HCT116 (cell line): Measurements from ENCODE around the gene SOX6. TPM values are rescaled to one million over a fixed set of nuclear protein-coding genes. Genes with fewer than 3 reads are reported as not detected.

Source experiments
- ATAC-seq: fragments of 200-7000 bp; cut with Tn5 transposase; 2 replicates; pipeline ENCODE4 v1.9.1; 2020; ENCODE audit warnings: mild to moderate bottlenecking, moderate library complexity
- BruUV-seq: library from RNA; stranded (reverse); fragments of 400-500 nt; replicated peaks from 2 replicates; lab custom pipeline; 2021; lab: Mats Ljungman, UMichigan
- CTCF ChIA-PET: fragments of 300-600 bp; sonication (Branson Sonifier 250); formaldehyde crosslinking; loops from one replicate; lab custom pipeline; 2021; ENCODE audit warnings: antibody characterized with exemption; lab: Charles Lee
- POLR2A ChIA-PET: fragments of 300-600, 350-600 bp; sonication (Branson Sonifier 250); formaldehyde crosslinking; loops from one replicate; lab custom pipeline; 2021; ENCODE audit warnings: antibody characterized with exemption; lab: Charles Lee
- RAD21 ChIA-PET, 2 experiments: fragments of 300-600 bp; sonication (Branson Sonifier 250); formaldehyde crosslinking; loops; one replicate each; lab custom pipeline; 2023; ENCODE audit warnings: low total read pairs in 2 of 2; ENCODE audit not compliant: uncharacterized antibody in 2 of 2, unreplicated experiment in 2 of 2, low non-redundant PET in 1 of 2; lab: Charles Lee
- DNase-seq: peaks from one replicate; pipeline ENCODE4 v3.0.0-alpha.2; 2010; ENCODE audit warnings: low read depth, low spot score
- H2AFZ ChIP-seq: fragments of 200-600 bp; shearing (Covaris generic), sonication (generic); 2 replicates; pipeline ENCODE4 v1.6.1; 2017; ENCODE audit warnings: low read depth, mixed run types, mixed read lengths, antibody characterized with exemption, low read length; ENCODE audit not compliant: poor library complexity, severe bottlenecking
- H3K27ac ChIP-seq: 2 replicates; pipeline ENCODE4 v1.5.1; 2012; ENCODE audit warnings: low read depth, low read length
- H3K27me3 ChIP-seq: fragments of 200-600 bp; sonication (generic); 2 replicates; pipeline ENCODE4 v1.6.1; 2016; ENCODE audit warnings: mixed run types, low read length, mixed read lengths; ENCODE audit not compliant: insufficient read depth
- H3K36me3 ChIP-seq, 2 experiments: fragments of 200-500 bp in 1 of 2; fragments of 200-600 bp in 1 of 2; sonication (Bioruptor generic) in 1 of 2; sonication (generic) in 1 of 2; 2 replicates each; pipeline versions ENCODE4 v1.5.1 to v1.6.1; 2014 to 2016; ENCODE audit warnings: low read length in 2 of 2, inconsistent platforms in 1 of 2, mixed read lengths in 1 of 2, mixed run types in 1 of 2; ENCODE audit not compliant: insufficient read depth in 2 of 2, control insufficient read depth in 1 of 2
- H3K4me1 ChIP-seq, 2 experiments: fragments of 200-600 bp in 1 of 2; sonication (generic) in 1 of 2; 2 replicates each; pipeline versions ENCODE4 v1.5.1 to v1.6.1; 2012 to 2017; ENCODE audit warnings: low read length in 2 of 2, inconsistent platforms in 1 of 2, mild to moderate bottlenecking in 1 of 2, mixed read lengths in 1 of 2, mixed run types in 1 of 2, moderate library complexity in 1 of 2; ENCODE audit not compliant: insufficient read depth in 2 of 2, control insufficient read depth in 1 of 2
- H3K4me2 ChIP-seq: fragments of 200-600 bp; sonication (generic); 2 replicates; pipeline ENCODE4 v1.6.1; 2017; ENCODE audit warnings: mixed run types, low read length, mixed read lengths
- H3K4me3 ChIP-seq, 2 experiments: fragments of 200-600 bp in 1 of 2; sonication (generic) in 1 of 2; replicated peaks in 1 of 2; 2 replicates each; pipeline ENCODE4 v1.5.1; 2011 to 2016; ENCODE audit warnings: low read length in 2 of 2, control low read depth in 1 of 2, low read depth in 1 of 2, mild to moderate bottlenecking in 1 of 2, mixed read lengths in 1 of 2, mixed run types in 1 of 2
- H3K79me2 ChIP-seq: fragments of 200-600 bp; sonication (generic); 2 replicates; pipeline ENCODE4 v1.6.1; 2017; ENCODE audit warnings: mild to moderate bottlenecking, mixed run types, low read length, moderate library complexity, mixed read lengths; ENCODE audit not compliant: insufficient read depth
- H3K9ac ChIP-seq: fragments of 200-600 bp; sonication (generic); 2 replicates; pipeline ENCODE4 v1.6.1; 2016; ENCODE audit warnings: low read length, mixed read lengths
- H3K9me2 ChIP-seq: fragments of 200-600 bp; sonication (generic), shearing (Covaris generic); 2 replicates; pipeline ENCODE4 v1.6.1; 2017; ENCODE audit warnings: mixed run types, mild to moderate bottlenecking, moderate library complexity; ENCODE audit not compliant: insufficient read depth
- H3K9me3 ChIP-seq, 2 experiments: fragments of 200-500 bp in 1 of 2; fragments of 200-600 bp in 1 of 2; sonication (Bioruptor generic) in 1 of 2; sonication (generic) in 1 of 2; 2 replicates each; pipeline ENCODE4 v1.6.1; 2014 to 2017; ENCODE audit warnings: low read length in 2 of 2, mixed read lengths in 2 of 2, inconsistent platforms in 1 of 2, low read depth in 1 of 2, mild to moderate bottlenecking in 1 of 2, mixed run types in 1 of 2, moderate library complexity in 1 of 2; ENCODE audit not compliant: control insufficient read depth in 1 of 2, insufficient read depth in 1 of 2
- H4K20me1 ChIP-seq: fragments of 200-600 bp; sonication (generic), shearing (Covaris generic); 2 replicates; pipeline ENCODE4 v1.6.1; 2017; ENCODE audit warnings: mixed run types, mild to moderate bottlenecking, moderate library complexity; ENCODE audit not compliant: insufficient read depth
- CBX3 ChIP-seq: IDR thresholded peaks from 2 replicates; pipeline ENCODE4 v1.6.1; 2012; ENCODE audit warnings: low read depth
- CEBPB ChIP-seq: IDR thresholded peaks from 2 replicates; pipeline ENCODE4 v1.6.1; 2012; ENCODE audit warnings: low read depth
- ELF1 ChIP-seq: IDR thresholded peaks from 2 replicates; pipeline ENCODE4 v1.6.1; 2012; ENCODE audit warnings: low read depth, borderline replicate concordance
- JUND ChIP-seq: IDR thresholded peaks from 2 replicates; pipeline ENCODE4 v1.6.1; 2012
- POLR2AphosphoS5 ChIP-seq: IDR thresholded peaks from 2 replicates; pipeline ENCODE4 v1.6.1; 2011; ENCODE audit warnings: mild to moderate bottlenecking, low read depth, low read length, moderate library complexity
- RAD21 ChIP-seq: IDR thresholded peaks from 2 replicates; pipeline ENCODE4 v1.6.1; 2012; ENCODE audit warnings: low read depth, mild to moderate bottlenecking
- SIN3A ChIP-seq: IDR thresholded peaks from 2 replicates; pipeline ENCODE4 v1.6.1; 2012; ENCODE audit warnings: low read depth
- SRF ChIP-seq: IDR thresholded peaks from 2 replicates; pipeline ENCODE4 v1.6.1; 2012; ENCODE audit warnings: low read depth
- ZFX ChIP-seq: fragments of 450-650 bp; IDR thresholded peaks from 2 replicates; pipeline ENCODE4 v1.6.1; 2017
- intact Hi-C: fragments of 100-400 bp; cut with micrococcal nuclease; formaldehyde crosslinking; loops from 2 replicates; pipeline ENCODE4 v1.10.0; 2022
- total RNA-seq: library from RNA; stranded (reverse); gene quantifications from one replicate; pipeline ENCODE4 v1.2.1, GENCODE V29; 2021; ENCODE audit not compliant: unreplicated experiment
- TF ChIP-seq, protein P1 (sequence below): IDR thresholded peaks from 2 replicates; pipeline ENCODE4 v1.6.1; 2011; ENCODE audit warnings: mild to moderate bottlenecking, low read length, moderate library complexity; ENCODE audit not compliant: insufficient replicate concordance; ENCODE audit errors: extremely low read depth
- TF ChIP-seq, protein P2 (sequence below): IDR thresholded peaks from 2 replicates; pipeline ENCODE4 v1.6.1; 2012

SOX6 gene
- total RNA-seq, 1 experiment from 2014 or later: 0.81 TPM

DNA sequence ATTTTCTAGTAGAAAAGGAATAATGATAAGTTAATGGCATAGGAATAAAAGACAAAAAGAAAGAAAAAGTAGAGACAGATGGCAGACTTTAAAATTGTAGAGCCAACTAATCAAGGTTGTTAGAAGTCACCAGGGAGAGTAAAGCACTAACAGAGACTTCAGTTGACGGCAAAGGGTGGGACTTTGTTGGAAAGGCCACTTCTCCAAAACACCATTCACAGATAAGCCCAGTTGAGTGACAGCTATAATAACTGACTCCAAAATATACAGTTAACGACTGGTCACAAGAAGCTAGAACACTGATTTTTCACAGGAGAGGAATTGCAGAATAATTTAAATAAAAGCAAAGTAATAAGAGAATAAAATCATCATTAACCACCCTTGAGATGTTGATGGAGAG lies 16.0 kb upstream of the SOX6 start:
- Histone ChIP-seq H3K4me3 (no peak overlapping the region), H3K79me2 (no peaks in the 10 kb centered on the region), H3K27ac (no peak overlapping the region), H3K9me3 (no peaks in the 10 kb centered on the region), H3K9ac (no peak overlapping the region), H3K36me3 (no peaks in the 10 kb centered on the region), H3K4me2 (no peak overlapping the region), H3K4me1 (no peaks in the 10 kb centered on the region), H4K20me1 (no peaks in the 10 kb centered on the region; the same call in 1 of the 2 replicates), H2AFZ (no peak overlapping the region), H3K9me2 (no peaks in the 10 kb centered on the region), H3K27me3 (peaks cover 4% of the 10 kb centered on the region)
- POLR2A ChIA-PET: no interaction called here
- BruUV-seq: no TSS peak
- TF ChIP-seq CBX3 (no peak), CEBPB (no peak), ELF1 (no peak), POLR2AphosphoS5 (no peak), ZFX (no peak), SIN3A (no peak), RAD21 (no peak), SRF (no peak), JUND (no peak)
- TF ChIP-seq, protein P1, sequence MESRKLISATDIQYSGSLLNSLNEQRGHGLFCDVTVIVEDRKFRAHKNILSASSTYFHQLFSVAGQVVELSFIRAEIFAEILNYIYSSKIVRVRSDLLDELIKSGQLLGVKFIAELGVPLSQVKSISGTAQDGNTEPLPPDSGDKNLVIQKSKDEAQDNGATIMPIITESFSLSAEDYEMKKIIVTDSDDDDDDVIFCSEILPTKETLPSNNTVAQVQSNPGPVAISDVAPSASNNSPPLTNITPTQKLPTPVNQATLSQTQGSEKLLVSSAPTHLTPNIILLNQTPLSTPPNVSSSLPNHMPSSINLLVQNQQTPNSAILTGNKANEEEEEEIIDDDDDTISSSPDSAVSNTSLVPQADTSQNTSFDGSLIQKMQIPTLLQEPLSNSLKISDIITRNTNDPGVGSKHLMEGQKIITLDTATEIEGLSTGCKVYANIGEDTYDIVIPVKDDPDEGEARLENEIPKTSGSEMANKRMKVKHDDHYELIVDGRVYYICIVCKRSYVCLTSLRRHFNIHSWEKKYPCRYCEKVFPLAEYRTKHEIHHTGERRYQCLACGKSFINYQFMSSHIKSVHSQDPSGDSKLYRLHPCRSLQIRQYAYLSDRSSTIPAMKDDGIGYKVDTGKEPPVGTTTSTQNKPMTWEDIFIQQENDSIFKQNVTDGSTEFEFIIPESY: no peak
- TF ChIP-seq, protein P2, sequence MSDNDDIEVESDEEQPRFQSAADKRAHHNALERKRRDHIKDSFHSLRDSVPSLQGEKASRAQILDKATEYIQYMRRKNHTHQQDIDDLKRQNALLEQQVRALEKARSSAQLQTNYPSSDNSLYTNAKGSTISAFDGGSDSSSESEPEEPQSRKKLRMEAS: no peak
- DNase-seq: no peak
- no peak for ATAC-seq
- RAD21 ChIA-PET: no interaction called here
- intact Hi-C loops: no loop called here
- CTCF ChIA-PET: no interaction called here
